ENCODE data around the gene TBC1D14.

- TF ChIP-seq ZFX (IDR thresholded peaks at IDR 0.05; ENCODE audit: borderline replicate concordance) (no peak), CTCF (IDR thresholded peaks at IDR 0.05) (no peak)
Measured at GRCh38 chr4:6915041-6916005, 5.7 kb downstream of the TBC1D14 start.
